GM12892 (cell line): ENCODE measurements around the gene PNCK.

Source experiments
- DNase-seq: peaks from one replicate; pipeline ENCODE4 v3.0.0; 2011; ENCODE audit not compliant: insufficient read length
- FAIRE-seq: peaks from 2 replicates; lab custom pipeline; 2011; peaks lifted over from hg19 to GRCh38; lab: Jason Lieb, UNC
- POLR2A ChIP-seq: IDR thresholded peaks from 2 replicates; pipeline ENCODE4 v1.6.1; 2011; ENCODE audit warnings: low read depth, low read length, control low read depth
- POLR2AphosphoS5 ChIP-seq: IDR thresholded peaks from 2 replicates; pipeline ENCODE4 v1.6.1; 2011; ENCODE audit warnings: low read depth, low read length, control low read depth
- TAF1 ChIP-seq: IDR thresholded peaks from 2 replicates; pipeline ENCODE4 v1.6.1; 2011; ENCODE audit warnings: low read depth, mild to moderate bottlenecking, control low read depth, low read length, borderline replicate concordance

Gene PNCK

GRCh38 chrX:153671589-153672530, 1.8 kb downstream of the PNCK start:
- FAIRE-seq = no peak
- TF ChIP-seq POLR2AphosphoS5 (no peak), TAF1 (no peak), POLR2A (no peak)
- DNase-seq = no peak

GRCh38 chrX:153670748-153671588, 2.6 kb downstream of the PNCK start:
- no peak for DNase-seq
- no peak for FAIRE-seq
- TF ChIP-seq TAF1 = no peak
- no peak for TF ChIP-seq POLR2A
- no peak for TF ChIP-seq POLR2AphosphoS5

GRCh38 chrX:153669901-153670731, 3.5 kb downstream of the PNCK start:
- FAIRE-seq (no peak), DNase-seq (no peak)
- TF ChIP-seq TAF1 (no peak), POLR2A (no peak), POLR2AphosphoS5 (no peak)

- TF ChIP-seq POLR2A (no peak), POLR2AphosphoS5 (no peak), TAF1 (no peak)
- peak; percentile 68 for DNase-seq
- FAIRE-seq = no peak
Measured at GRCh38 chrX:153669174-153669890, 4.3 kb downstream of the PNCK start.

GRCh38 chrX:153668423-153669173, 5.0 kb downstream of the PNCK start:
- TF ChIP-seq POLR2AphosphoS5 = no peak
- TF ChIP-seq POLR2A = no peak
- no peak for TF ChIP-seq TAF1
- no peak for FAIRE-seq
- no peak for DNase-seq

GRCh38 chrX:153667956-153668396, 5.6 kb downstream of the PNCK start:
- DNase-seq (no peak), FAIRE-seq (peak; percentile 78)
- TF ChIP-seq POLR2A (no peak), POLR2AphosphoS5 (no peak), TAF1 (no peak)

GRCh38 chrX:153667281-153667955, 6.2 kb downstream of the PNCK start:
- no peak for TF ChIP-seq TAF1
- TF ChIP-seq POLR2A = no peak
- no peak for TF ChIP-seq POLR2AphosphoS5
- DNase-seq (no peak), FAIRE-seq (no peak)

- no peak for TF ChIP-seq POLR2AphosphoS5
- no peak for TF ChIP-seq POLR2A
- no peak for TF ChIP-seq TAF1
- FAIRE-seq (no peak), DNase-seq (no peak)
Measured at GRCh38 chrX:153665726-153666306, 7.8 kb downstream of the PNCK start.

GRCh38 chrX:153662266-153662665, 11.3 kb downstream of the PNCK start:
- DNase-seq (no peak), FAIRE-seq (no peak)
- no peak for TF ChIP-seq POLR2AphosphoS5
- no peak for TF ChIP-seq POLR2A
- TF ChIP-seq TAF1 = no peak
